ENCODE data around the gene RMRP. TPM values are rescaled to one million over a fixed set of nuclear protein-coding genes. Genes with fewer than 3 reads are reported as not detected.

RMRP gene
- total RNA-seq (7,890 and 7,920 TPM in 2 replicates), polyA plus RNA-seq (not detected in 2 replicates), polyA minus RNA-seq (79,975 and 143,000 TPM in 2 replicates)
- 5,317 TPM for total RNA-seq (2013)

DNA sequence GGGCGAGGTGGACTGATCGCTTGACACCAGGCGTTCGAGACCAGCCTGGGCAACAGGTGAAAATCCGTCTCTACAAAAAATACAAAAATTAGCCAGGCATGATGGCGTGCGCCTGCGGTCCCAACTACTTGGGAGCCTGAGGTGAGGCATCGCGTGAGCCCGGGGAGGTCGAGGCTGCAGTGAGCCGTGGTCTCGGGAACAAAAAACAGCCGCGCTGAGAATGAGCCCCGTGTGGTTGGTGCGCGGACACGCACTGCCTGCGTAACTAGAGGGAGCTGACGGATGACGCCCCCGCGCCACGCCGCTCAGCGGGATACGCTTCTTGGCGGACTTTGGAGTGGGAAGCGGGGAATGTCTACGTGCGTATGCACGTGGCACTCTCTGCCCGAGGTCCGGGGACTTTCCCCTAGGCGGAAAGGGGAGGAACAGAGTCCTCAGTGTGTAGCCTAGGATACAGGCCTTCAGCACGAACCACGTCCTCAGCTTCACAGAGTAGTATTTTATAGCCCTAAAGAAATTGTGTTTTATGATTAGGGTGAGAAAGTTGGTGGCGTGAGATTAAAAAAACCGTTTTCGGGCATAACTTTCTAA lies at the start of gene RMRP:
TSS of gene RMRP (minus strand) at position 474 of the 591 bp plus-strand sequence.
- Histone ChIP-seq H3K4me3 (ENCODE audit: control extremely low read depth in 1 of 5, extremely low read depth in 1 of 5, insufficient read depth in 1 of 5, low read depth in 2 of 5, low read length in 4 of 5) (peak within 1 kb of the TSS; percentile 84 to 93 (median 87)), H3K4me2 (replicated peaks; ENCODE audit: low read depth, low read length, poor library complexity, severe bottlenecking) (peak within 1 kb of the TSS; percentile 91), H3K9me3 (ENCODE audit: control extremely low read depth in 1 of 3, control insufficient read depth in 2 of 3, insufficient read depth in 1 of 3, low read length in 2 of 3) (peaks cover 0 to 3% (median 0%) of the 10 kb centered on the region in 3 donors), H4K20me1 (ENCODE audit: control insufficient read depth, insufficient read depth, low read length, poor library complexity, severe bottlenecking) (no peaks in the 10 kb centered on the region), H3K79me2 (ENCODE audit: control insufficient read depth, insufficient read depth, low read length) (peaks cover 22% of the 10 kb centered on the region), H3K4me1 (ENCODE audit: control insufficient read depth in 2 of 2, insufficient read depth in 2 of 2, low read length in 2 of 2) (peaks cover 39 to 62% of the 10 kb centered on the region in 2 donors), H2AFZ (ENCODE audit: insufficient read depth, low read depth, low read length, poor library complexity, severe bottlenecking) (peak within 1 kb of the TSS; percentile 86), H3K9ac (ENCODE audit: low read length) (peak within 1 kb of the TSS; percentile 84), H3K27ac (ENCODE audit: low read length in 2 of 2) (peak within 1 kb of the TSS; percentile 99 to 100), H3K36me3 (replicated peaks in 1 of 2; ENCODE audit: control extremely low read depth in 1 of 2, control insufficient read depth in 1 of 2, extremely low read depth in 1 of 2, insufficient read depth in 2 of 2, low read length in 1 of 2) (peaks cover 0 to 14% of the 10 kb centered on the region in 2 experiments), H3K27me3 (replicated peaks in 1 of 4; ENCODE audit: control extremely low read depth in 1 of 4, control insufficient read depth in 3 of 4, insufficient read depth in 4 of 4, low read length in 3 of 4) (no peaks in the 10 kb centered on the region)
- DNase-seq (peak; percentile 97), ATAC-seq (ENCODE audit: low read depth) (peak; percentile 79)
- ChIA-PET CTCF (interaction anchor here (0.6 to 15.0 kb wide), 26 partner anchors 9 to 224 kb away, joined by 3 to 268 read pairs (median 6); partner anchors contain the start of genes CA9, CD72, CREB3 and HINT2), POLR2A (interaction anchor here (0.8 to 4.6 kb wide), 19 partner anchors 9 to 578 kb away, joined by 3 to 62 read pairs (median 6); partner anchors contain the start of genes CD72, CREB3, FANCG and GBA2)
- Mint-ChIP-seq H3K9me3 (ENCODE audit: insufficient read depth) (no peaks in the 10 kb centered on the region), H3K27me3 (no peaks in the 10 kb centered on the region), H3K4me1 (peaks cover 66% of the 10 kb centered on the region), H3K4me3 (peak within 1 kb of the TSS; percentile 94), H3K27ac (peak within 1 kb of the TSS; percentile 97)
- TF ChIP-seq EZH2 (IDR thresholded peaks at IDR 0.05; ENCODE audit: borderline replicate concordance, insufficient read depth, low read depth, low read length, poor library complexity, severe bottlenecking) = no peak
- TF ChIP-seq, protein P1, sequence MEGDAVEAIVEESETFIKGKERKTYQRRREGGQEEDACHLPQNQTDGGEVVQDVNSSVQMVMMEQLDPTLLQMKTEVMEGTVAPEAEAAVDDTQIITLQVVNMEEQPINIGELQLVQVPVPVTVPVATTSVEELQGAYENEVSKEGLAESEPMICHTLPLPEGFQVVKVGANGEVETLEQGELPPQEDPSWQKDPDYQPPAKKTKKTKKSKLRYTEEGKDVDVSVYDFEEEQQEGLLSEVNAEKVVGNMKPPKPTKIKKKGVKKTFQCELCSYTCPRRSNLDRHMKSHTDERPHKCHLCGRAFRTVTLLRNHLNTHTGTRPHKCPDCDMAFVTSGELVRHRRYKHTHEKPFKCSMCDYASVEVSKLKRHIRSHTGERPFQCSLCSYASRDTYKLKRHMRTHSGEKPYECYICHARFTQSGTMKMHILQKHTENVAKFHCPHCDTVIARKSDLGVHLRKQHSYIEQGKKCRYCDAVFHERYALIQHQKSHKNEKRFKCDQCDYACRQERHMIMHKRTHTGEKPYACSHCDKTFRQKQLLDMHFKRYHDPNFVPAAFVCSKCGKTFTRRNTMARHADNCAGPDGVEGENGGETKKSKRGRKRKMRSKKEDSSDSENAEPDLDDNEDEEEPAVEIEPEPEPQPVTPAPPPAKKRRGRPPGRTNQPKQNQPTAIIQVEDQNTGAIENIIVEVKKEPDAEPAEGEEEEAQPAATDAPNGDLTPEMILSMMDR (IDR thresholded peaks at IDR 0.05) = no peak
- under 1% methylated on average over 39 of the region's 42 CpGs for WGBS (ENCODE audit: insufficient coverage)
- intact Hi-C loops (cut with micrococcal nuclease) = loop anchor here (1.0 to 5.0 kb wide), 9 partner anchors 11 to 540 kb away; partner anchors contain the start of genes ATOSB, CREB3, FAM221B and TLN1

DNA sequence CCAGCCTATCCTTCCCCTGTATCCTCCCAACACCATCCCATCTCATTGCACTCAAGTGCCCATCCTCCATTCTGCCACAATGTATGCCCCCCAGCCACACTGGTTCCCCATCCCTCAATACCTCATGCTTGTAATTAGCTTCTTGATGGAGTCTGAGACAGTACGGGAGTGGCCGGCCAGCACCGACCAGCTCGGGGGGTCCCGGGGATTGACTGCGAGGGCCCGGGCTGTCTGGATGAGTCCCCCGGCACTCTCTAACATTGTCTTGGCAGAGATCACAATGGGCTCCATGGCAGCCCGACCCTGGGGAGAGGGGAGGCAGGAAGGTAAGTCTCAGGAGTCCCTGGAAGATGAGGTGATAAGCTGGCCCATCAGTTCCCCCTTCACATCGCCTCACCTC lies 49.1 kb upstream of the RMRP start:
- Histone ChIP-seq H3K9ac (ENCODE audit: low read length) (no peak overlapping the region), H3K9me3 (ENCODE audit: control extremely low read depth in 1 of 3, control insufficient read depth in 2 of 3, insufficient read depth in 1 of 3, low read length in 2 of 3) (no peaks in the 10 kb centered on the region), H3K79me2 (ENCODE audit: control insufficient read depth, insufficient read depth, low read length) (peaks cover 21% of the 10 kb centered on the region), H3K4me1 (ENCODE audit: control insufficient read depth in 2 of 2, insufficient read depth in 2 of 2, low read length in 2 of 2) (no peaks in the 10 kb centered on the region), H4K20me1 (ENCODE audit: control insufficient read depth, insufficient read depth, low read length, poor library complexity, severe bottlenecking) (peaks cover 18% of the 10 kb centered on the region), H3K36me3 (replicated peaks in 1 of 2; ENCODE audit: control extremely low read depth in 1 of 2, control insufficient read depth in 1 of 2, extremely low read depth in 1 of 2, insufficient read depth in 2 of 2, low read length in 1 of 2) (peaks cover 3 to 90% of the 10 kb centered on the region in 2 experiments), H2AFZ (ENCODE audit: insufficient read depth, low read depth, low read length, poor library complexity, severe bottlenecking) (no peak overlapping the region), H3K4me2 (replicated peaks; ENCODE audit: low read depth, low read length, poor library complexity, severe bottlenecking) (no peak overlapping the region), H3K27me3 (replicated peaks in 1 of 4; ENCODE audit: control extremely low read depth in 1 of 4, control insufficient read depth in 3 of 4, insufficient read depth in 4 of 4, low read length in 3 of 4) (no peaks in the 10 kb centered on the region), H3K4me3 (ENCODE audit: control extremely low read depth in 1 of 5, extremely low read depth in 1 of 5, insufficient read depth in 1 of 5, low read depth in 2 of 5, low read length in 4 of 5) (no peak overlapping the region), H3K27ac (ENCODE audit: low read length in 2 of 2) (no peak overlapping the region)
- no peaks in the 10 kb centered on the region for H3K9me3 Mint-ChIP-seq (ENCODE audit: insufficient read depth)
- over 99% methylated on average over 10 of the region's 10 CpGs for WGBS (ENCODE audit: insufficient coverage)
- DNase-seq (no peak), ATAC-seq (ENCODE audit: low read depth) (no peak)
- no peak overlapping the region for H3K27ac Mint-ChIP-seq
- TF ChIP-seq, protein P1 (IDR thresholded peaks at IDR 0.05) = no peak
- no peak for TF ChIP-seq EZH2 (IDR thresholded peaks at IDR 0.05; ENCODE audit: borderline replicate concordance, insufficient read depth, low read depth, low read length, poor library complexity, severe bottlenecking)
- H3K4me3 Mint-ChIP-seq = no peak overlapping the region
- no peaks in the 10 kb centered on the region for H3K4me1 Mint-ChIP-seq
- POLR2A ChIA-PET = no interaction called here
- no peaks in the 10 kb centered on the region for H3K27me3 Mint-ChIP-seq
- intact Hi-C loops (cut with micrococcal nuclease) = no loop called here
- CTCF ChIA-PET = interaction anchor here (1.5 to 20.4 kb wide), 2 partner anchors 12 to 26 kb away, joined by 4 to 195 read pairs; partner anchors contain the start of genes CREB3 and TPM2

Measured in B cell (primary cell).